ENCODE results near the gene ZNF502. TPM values are rescaled to one million over a fixed set of nuclear protein-coding genes. Genes with fewer than 3 reads are reported as not detected.

The ZNF502 gene
- total RNA-seq, 4 donors from 2014 or later = 1.8 to 4.8 (median 1.9) TPM

- no peaks in the 10 kb centered on the region for H3K27me3 ChIP-seq
- no peak for ATAC-seq
- H3K4me3 ChIP-seq = no peak overlapping the region
- no peak for TF ChIP-seq CTCF (IDR thresholded peaks at IDR 0.05 in 4 of 5, conservative IDR thresholded peaks at IDR 0.05 in 1 of 5)
- TF ChIP-seq POLR2A (IDR thresholded peaks at IDR 0.05) = no peak
- no peak for DNase-seq
- no peaks in the 10 kb centered on the region for H3K36me3 ChIP-seq
- H3K4me1 ChIP-seq = no peaks in the 10 kb centered on the region
- intact Hi-C loops (cut with DNase I; ENCODE audit: low total_unique reads) (no loop called here), in situ Hi-C loops (cut with MboI; ENCODE audit: low sequenced_read_pairs in 4 of 4) (no loop called here)
- peaks cover 0 to 13% (median 2%) of the 10 kb centered on the region in 3 donors for H3K9me3 ChIP-seq
- H3K27ac ChIP-seq = no peak overlapping the region
Measured at GRCh38 chr3:44772099-44772442, 59.6 kb downstream of the ZNF502 start.

Other genes starting within 250 kb of the ZNF502 start
- gene ZNF445, start 235.0 kb upstream of the ZNF502 start, total RNA-seq = 1 to 10 TPM; 3.6 to 6.2 (median 3.8) TPM
- 1 to 10 TPM; 1.0 to 1.6 (median 1.4) TPM for gene ZKSCAN7, start 157.5 kb upstream of the ZNF502 start, total RNA-seq
- under 1 TPM; 0.13 to 0.39 (median 0.28) TPM for gene ZNF660, start 127.7 kb upstream of the ZNF502 start, total RNA-seq
- gene ZNF197, start 87.6 kb upstream of the ZNF502 start, total RNA-seq = 10 to 100 TPM; 14.3 to 21.5 (median 19.6) TPM
- gene ZNF35, start 63.9 kb upstream of the ZNF502 start, total RNA-seq = 1 to 10 TPM; 2.6 to 8.1 (median 5.3) TPM
- gene ZNF501, start 17.0 kb downstream of the ZNF502 start, total RNA-seq = 1 to 10 TPM in 3 of 4 donors, under 1 TPM in 1; 0.92 to 4.7 (median 1.4) TPM
- 10 to 100 TPM; 28.5 to 36.2 (median 31.4) TPM for gene KIAA1143, start 49.0 kb downstream of the ZNF502 start, total RNA-seq
- 1 to 10 TPM in 1 of 4 donors, under 1 TPM in 3; 0.25 to 1.6 (median 0.38) TPM for gene KIF15, start 49.1 kb downstream of the ZNF502 start, total RNA-seq
- 10 to 100 TPM in 3 of 4 donors, 1 to 10 TPM in 1; 7.2 to 19.7 (median 14.9) TPM for gene TMEM42, start 149.3 kb downstream of the ZNF502 start, total RNA-seq
- gene TGM4, start 161.9 kb downstream of the ZNF502 start, total RNA-seq = not detected